Gastrocnemius medialis (tissue), 4 donors: ENCODE results near the gene EEFSEC.

ENCODE experiments used
- CTCF ChIP-seq, 5 experiments: fragments of 450-650 bp in 3 of 5; fragments of 200-600 bp in 2 of 5; sonication (generic) in 2 of 5; IDR thresholded peaks in 4 of 5; conservative IDR thresholded peaks in 1 of 5; 1 replicate in 4 of 5; 2 replicates in 1 of 5; pipeline ENCODE4 v1.5.1; 2016 to 2019; ENCODE audit warnings: antibody characterized with exemption in 5 of 5, mild to moderate bottlenecking in 3 of 5, moderate library complexity in 3 of 5
- POLR2A ChIP-seq, 2 donors: fragments of 450-650 bp; IDR thresholded peaks; one replicate each; pipeline ENCODE4 v1.6.1; 2017; ENCODE audit warnings: antibody characterized with exemption in 2 of 2, mild to moderate bottlenecking in 2 of 2, moderate library complexity in 2 of 2

DNA sequence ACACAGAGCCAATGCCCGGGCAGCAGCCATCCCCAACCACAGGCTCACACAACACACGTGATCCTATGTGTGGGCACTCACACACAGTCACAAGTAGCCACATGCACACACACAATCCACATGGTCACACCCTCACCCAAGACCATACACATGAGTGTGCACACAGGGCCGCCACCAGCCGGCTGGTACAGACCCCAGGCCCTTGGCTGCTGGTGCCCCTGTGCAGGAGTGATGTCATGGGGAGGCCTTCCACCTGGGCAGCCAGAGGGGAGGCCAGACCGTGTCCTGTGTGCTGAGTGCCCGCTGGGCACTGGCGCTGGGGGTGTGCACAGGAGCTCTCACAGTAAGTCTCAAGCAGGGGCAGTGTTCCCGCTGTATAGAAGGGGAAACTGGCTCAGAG is 276.5 kb downstream of the EEFSEC start:
- TF ChIP-seq CTCF (IDR thresholded peaks at IDR 0.05 in 4 of 5, conservative IDR thresholded peaks at IDR 0.05 in 1 of 5) (no peak), POLR2A (IDR thresholded peaks at IDR 0.05) (no peak)
